ENCODE data around the gene PTBP1.
A peak's percentile ranks its signal among the peaks of the same experiment; 100 is the strongest.

PTBP1 gene

DNA sequence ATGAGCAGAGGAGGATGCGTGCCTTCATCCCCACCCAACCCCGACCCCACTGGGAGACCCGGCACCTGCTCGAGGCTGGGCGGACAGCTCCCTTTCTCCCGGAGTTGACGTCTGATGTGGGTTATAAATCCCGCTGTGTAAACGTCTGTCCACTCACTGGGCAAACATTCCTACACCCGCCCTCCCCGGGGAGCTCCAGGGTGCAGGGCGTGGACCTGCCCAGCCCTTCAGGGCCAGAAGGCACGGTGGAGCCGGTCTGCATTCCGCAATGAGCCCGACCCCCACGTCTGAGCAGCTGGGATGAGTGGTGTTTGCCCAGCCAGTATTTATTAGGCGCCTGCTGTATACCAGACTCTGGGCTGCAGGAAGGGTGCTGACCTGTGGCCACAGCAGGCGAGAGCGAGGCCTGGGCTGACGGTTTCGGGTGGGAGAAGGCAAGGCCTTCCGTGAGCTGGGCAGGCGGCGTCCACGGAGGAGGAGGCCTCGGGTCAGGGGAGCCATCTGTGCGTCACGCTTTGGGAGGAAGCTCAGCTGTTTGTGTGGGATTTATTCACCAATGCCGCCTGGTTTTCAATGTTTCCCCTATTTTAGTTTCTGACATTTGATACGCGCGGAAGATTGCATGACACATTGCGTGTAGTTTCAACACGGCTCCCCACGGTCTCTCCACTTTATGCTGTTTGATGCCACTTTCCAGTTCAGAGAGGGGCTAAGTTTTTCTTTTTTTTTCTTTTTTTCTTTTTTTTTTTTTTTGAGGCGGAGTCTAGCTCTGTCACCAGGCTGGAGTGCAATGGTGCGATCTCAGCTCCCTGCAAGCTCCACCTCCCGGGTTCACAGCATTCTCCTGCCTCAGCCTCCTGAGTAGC lies 44.4 kb upstream of the PTBP1 start:
- no peak overlapping the region for H3K4me3 ChIP-seq (ENCODE audit: low read depth, low read length)
- no peak for DNase-seq (ENCODE audit: low read depth)
- TF ChIP-seq, protein P1, sequence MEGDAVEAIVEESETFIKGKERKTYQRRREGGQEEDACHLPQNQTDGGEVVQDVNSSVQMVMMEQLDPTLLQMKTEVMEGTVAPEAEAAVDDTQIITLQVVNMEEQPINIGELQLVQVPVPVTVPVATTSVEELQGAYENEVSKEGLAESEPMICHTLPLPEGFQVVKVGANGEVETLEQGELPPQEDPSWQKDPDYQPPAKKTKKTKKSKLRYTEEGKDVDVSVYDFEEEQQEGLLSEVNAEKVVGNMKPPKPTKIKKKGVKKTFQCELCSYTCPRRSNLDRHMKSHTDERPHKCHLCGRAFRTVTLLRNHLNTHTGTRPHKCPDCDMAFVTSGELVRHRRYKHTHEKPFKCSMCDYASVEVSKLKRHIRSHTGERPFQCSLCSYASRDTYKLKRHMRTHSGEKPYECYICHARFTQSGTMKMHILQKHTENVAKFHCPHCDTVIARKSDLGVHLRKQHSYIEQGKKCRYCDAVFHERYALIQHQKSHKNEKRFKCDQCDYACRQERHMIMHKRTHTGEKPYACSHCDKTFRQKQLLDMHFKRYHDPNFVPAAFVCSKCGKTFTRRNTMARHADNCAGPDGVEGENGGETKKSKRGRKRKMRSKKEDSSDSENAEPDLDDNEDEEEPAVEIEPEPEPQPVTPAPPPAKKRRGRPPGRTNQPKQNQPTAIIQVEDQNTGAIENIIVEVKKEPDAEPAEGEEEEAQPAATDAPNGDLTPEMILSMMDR (IDR thresholded peaks at IDR 0.05; ENCODE audit: insufficient read depth, low read depth, low read length, missing control alignments) = no peak

DNA sequence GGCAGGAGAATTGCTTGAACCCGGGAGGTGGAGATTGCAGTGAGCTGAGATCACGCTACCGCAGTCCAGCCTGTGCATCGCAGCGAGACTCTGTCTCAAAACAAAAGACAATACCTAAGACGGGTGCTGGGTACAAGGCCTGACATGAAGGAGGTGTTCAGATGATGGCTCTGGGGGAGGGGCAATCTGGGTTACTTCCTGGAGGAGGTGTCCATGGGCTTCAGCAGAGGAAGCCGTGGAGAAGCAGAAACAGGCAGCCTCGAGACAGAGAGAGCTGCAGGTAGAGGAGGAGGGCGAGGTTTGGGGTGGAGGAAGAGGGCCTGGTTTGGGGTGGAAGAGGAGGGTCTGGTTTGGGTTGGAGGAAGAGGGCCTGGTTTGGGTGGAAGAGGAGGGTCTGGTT lies 42.7 kb upstream of the PTBP1 start:
- DNase-seq (ENCODE audit: low read depth) = no peak
- TF ChIP-seq, protein P1 (IDR thresholded peaks at IDR 0.05; ENCODE audit: insufficient read depth, low read depth, low read length, missing control alignments) = no peak
- H3K4me3 ChIP-seq (ENCODE audit: low read depth, low read length) = no peak overlapping the region

DNA sequence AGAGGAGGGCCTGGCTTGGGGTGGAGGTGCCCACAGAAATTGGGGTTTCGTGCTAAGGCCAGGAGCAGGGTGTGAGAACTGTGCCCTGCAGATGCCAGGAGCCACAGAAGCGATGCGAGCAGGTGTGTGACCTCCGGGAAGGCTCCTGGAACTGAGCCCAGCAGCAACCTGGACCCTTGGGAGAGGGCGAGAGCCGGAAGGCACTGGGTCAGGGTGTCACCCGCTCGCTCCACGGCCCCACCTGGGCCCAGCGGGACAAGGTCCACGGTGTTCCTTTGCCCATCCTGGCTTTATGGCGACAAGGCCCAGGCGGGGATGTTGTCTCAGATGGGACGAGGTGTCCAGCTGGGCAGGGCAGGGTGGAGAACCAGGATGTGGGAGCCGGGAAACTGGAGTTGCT lies 42.2 kb upstream of the PTBP1 start:
- DNase-seq (ENCODE audit: low read depth) = no peak

DNA sequence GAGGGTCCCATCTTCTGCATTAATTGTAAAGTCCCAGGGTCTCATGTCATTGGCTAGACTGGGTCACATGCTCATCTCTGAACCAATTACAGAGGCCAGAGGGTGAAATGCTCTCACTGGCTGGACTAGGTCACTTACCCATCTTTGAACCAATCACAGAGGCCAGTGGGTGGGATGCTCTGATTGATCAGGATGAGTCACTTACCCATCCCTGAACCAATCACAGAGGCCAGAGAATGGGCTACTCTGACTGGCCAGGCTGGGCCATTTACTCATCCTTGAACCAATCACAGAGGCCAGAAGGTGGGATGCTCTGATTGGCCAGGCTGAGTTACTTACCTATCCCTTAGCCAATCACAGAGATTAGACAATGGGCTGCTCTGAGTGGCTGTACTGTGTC lies 41.0 kb upstream of the PTBP1 start:
- peak; percentile 54 for DNase-seq (ENCODE audit: low read depth)
- TF ChIP-seq, protein P1 (IDR thresholded peaks at IDR 0.05; ENCODE audit: insufficient read depth, low read depth, low read length, missing control alignments) = no peak
- no peak overlapping the region for H3K4me3 ChIP-seq (ENCODE audit: low read depth, low read length)

More for the DNA sequence above, 42.2 kb upstream of the PTBP1 start:
- H3K4me3 ChIP-seq (ENCODE audit: low read depth, low read length) = no peak overlapping the region
- TF ChIP-seq, protein P1 (IDR thresholded peaks at IDR 0.05; ENCODE audit: insufficient read depth, low read depth, low read length, missing control alignments) = no peak

DNA sequence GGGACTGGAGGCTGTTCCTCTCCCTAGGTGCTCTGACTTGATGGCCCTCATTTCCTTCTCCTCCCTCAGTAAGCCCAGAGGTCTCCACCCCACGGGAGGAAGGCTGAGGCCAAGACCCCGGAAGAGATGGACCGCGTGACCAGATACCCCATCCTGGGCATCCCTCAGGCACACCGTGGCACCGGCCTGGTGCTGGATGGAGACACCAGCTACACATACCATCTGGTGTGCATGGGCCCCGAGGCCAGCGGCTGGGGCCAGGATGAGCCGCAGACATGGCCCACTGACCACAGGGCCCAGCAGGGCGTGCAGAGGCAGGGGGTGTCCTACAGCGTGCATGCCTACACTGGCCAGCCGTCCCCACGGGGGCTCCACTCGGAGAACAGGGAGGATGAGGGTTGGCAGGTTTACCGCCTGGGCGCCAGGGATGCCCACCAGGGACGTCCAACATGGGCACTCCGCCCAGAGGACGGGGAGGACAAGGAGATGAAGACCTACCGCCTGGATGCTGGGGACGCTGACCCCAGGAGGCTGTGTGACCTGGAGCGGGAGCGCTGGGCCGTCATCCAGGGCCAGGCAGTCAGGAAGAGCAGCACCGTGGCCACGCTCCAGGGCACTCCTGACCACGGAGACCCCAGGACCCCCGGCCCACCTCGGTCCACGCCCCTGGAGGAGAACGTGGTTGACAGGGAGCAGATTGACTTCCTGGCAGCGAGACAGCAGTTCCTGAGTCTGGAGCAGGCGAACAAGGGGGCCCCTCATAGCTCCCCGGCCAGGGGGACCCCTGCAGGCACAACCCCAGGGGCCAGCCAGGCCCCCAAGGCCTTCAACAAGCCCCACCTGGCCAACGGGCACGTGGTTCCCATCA lies 40.2 kb upstream of the PTBP1 start:
- no peak for DNase-seq (ENCODE audit: low read depth)
- H3K4me3 ChIP-seq (ENCODE audit: low read depth, low read length) = no peak overlapping the region
- TF ChIP-seq, protein P1 (IDR thresholded peaks at IDR 0.05; ENCODE audit: insufficient read depth, low read depth, low read length, missing control alignments) = no peak

DNA sequence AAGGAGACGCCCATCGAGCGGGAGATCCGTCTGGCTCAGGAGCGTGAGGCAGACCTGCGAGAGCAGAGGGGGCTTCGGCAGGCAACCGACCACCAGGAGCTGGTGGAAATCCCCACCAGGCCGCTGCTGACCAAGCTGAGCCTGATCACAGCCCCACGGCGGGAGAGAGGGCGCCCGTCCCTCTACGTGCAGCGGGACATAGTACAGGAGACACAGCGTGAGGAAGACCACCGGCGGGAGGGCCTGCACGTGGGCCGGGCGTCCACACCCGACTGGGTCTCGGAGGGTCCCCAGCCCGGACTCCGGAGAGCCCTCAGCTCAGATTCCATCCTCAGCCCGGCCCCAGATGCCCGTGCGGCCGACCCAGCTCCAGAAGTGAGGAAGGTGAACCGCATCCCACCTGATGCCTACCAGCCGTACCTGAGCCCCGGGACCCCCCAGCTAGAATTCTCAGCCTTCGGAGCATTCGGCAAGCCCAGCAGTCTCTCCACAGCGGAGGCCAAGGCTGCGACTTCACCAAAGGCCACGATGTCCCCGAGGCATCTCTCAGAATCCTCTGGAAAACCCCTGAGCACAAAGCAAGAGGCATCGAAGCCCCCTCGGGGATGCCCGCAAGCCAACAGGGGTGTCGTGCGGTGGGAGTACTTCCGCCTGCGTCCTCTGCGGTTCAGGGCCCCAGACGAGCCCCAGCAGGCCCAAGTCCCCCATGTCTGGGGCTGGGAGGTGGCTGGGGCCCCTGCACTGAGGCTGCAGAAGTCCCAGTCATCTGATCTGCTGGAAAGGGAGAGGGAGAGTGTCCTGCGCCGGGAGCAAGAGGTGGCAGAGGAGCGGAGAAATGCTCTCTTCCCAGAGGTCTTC lies 39.2 kb upstream of the PTBP1 start:
- DNase-seq (ENCODE audit: low read depth) = no peak
- TF ChIP-seq, protein P1 (IDR thresholded peaks at IDR 0.05; ENCODE audit: insufficient read depth, low read depth, low read length, missing control alignments) = no peak
- no peak overlapping the region for H3K4me3 ChIP-seq (ENCODE audit: low read depth, low read length)
